Colonic mucosa (tissue), 4 donors: Measurements from ENCODE around the gene TMEM101. TPM values are rescaled to one million over a fixed set of nuclear protein-coding genes. Genes with fewer than 3 reads are reported as not detected.

Experiments
- DNase-seq: peaks from one replicate; pipeline ENCODE4 v3.0.0-alpha.2; 2020
- H3K27ac ChIP-seq: fragments of 200-600 bp; one replicate; pipeline ENCODE4 v1.8.0; 2021
- H3K27me3 ChIP-seq: fragments of 200-600 bp; one replicate; pipeline ENCODE4 v1.8.0; 2021
- H3K36me3 ChIP-seq: fragments of 200-600 bp; one replicate; pipeline ENCODE4 v1.8.0; 2021
- H3K4me1 ChIP-seq: fragments of 200-600 bp; one replicate; pipeline ENCODE4 v1.8.0; 2021; ENCODE audit warnings: mild to moderate bottlenecking
- H3K4me3 ChIP-seq: fragments of 200-600 bp; one replicate; pipeline ENCODE4 v1.8.0; 2021
- H3K9ac ChIP-seq, 2 donors: one replicate each; pipeline ENCODE4 v1.7.0; 2013; ENCODE audit warnings: control low read depth in 2 of 2, low read depth in 2 of 2, low read length in 2 of 2
- H3K9me3 ChIP-seq: fragments of 200-600 bp; one replicate; pipeline ENCODE4 v1.8.0; 2021
- CTCF ChIP-seq: fragments of 200-600 bp; IDR thresholded peaks from one replicate; pipeline ENCODE4 v1.8.0; 2022; ENCODE audit warnings: antibody characterized with exemption, mild to moderate bottlenecking
- intact Hi-C: fragments of 100-400 bp; cut with DNase I; formaldehyde crosslinking; loops from one replicate; pipeline ENCODE4 v1.14.1; 2022
- total RNA-seq, 2 donors: library from RNA; stranded (reverse); fragmentation: NEBNext Ultra II Directional in 1 of 2; extraction: Animal tissue kit (Norgen Biotek cat#: 25700) in 1 of 2; gene quantifications; one replicate each; pipeline ENCODE4 v1.2.1, GENCODE V29; 2021
- donor health status: healthy.
- donor health status: DM: no; HTN: no; CAD: no.
- donor health status: DM: no; HTN: no; CAD: no.

The TMEM101 gene
- total RNA-seq, 2 donors from 2014 or later: 26.8 to 33.7 TPM

- Histone ChIP-seq H3K4me3 (peak overlapping the region; percentile 78), H3K4me1 (peaks cover 3% of the 10 kb centered on the region), H3K9ac (peak overlapping the region; percentile 82 to 93), H3K9me3 (no peaks in the 10 kb centered on the region), H3K36me3 (no peaks in the 10 kb centered on the region), H3K27ac (no peak overlapping the region), H3K27me3 (no peaks in the 10 kb centered on the region)
- intact Hi-C loops: no loop called here
- no peak for DNase-seq
- no peak for TF ChIP-seq CTCF
Observed at GRCh38 chr17:44014133-44014436, 678 bp downstream of the TMEM101 start.

GRCh38 chr17:44012874-44013273 lies 1.9 kb downstream of the TMEM101 start:
- Histone ChIP-seq H3K9ac (no peak overlapping the region), H3K9me3 (no peaks in the 10 kb centered on the region), H3K27ac (no peak overlapping the region), H3K4me3 (no peak overlapping the region), H3K27me3 (no peaks in the 10 kb centered on the region), H3K4me1 (peaks cover 3% of the 10 kb centered on the region), H3K36me3 (no peaks in the 10 kb centered on the region)
- no peak for TF ChIP-seq CTCF
- intact Hi-C loops: no loop called here
- DNase-seq: no peak

- Histone ChIP-seq H3K4me3 (no peak overlapping the region), H3K4me1 (peaks cover 3% of the 10 kb centered on the region), H3K27ac (no peak overlapping the region), H3K27me3 (no peaks in the 10 kb centered on the region), H3K9ac (no peak overlapping the region), H3K36me3 (no peaks in the 10 kb centered on the region), H3K9me3 (no peaks in the 10 kb centered on the region)
- no peak for DNase-seq
- intact Hi-C loops: no loop called here
- no peak for TF ChIP-seq CTCF
Observed at GRCh38 chr17:44012391-44012790, 2.4 kb downstream of the TMEM101 start.

GRCh38 chr17:44011876-44012275 lies 2.9 kb downstream of the TMEM101 start:
- Histone ChIP-seq H3K9ac (no peak overlapping the region), H3K4me3 (no peak overlapping the region), H3K27ac (no peak overlapping the region), H3K36me3 (no peaks in the 10 kb centered on the region), H3K4me1 (peaks cover 6% of the 10 kb centered on the region), H3K9me3 (no peaks in the 10 kb centered on the region), H3K27me3 (no peaks in the 10 kb centered on the region)
- no peak for DNase-seq
- intact Hi-C loops: no loop called here
- no peak for TF ChIP-seq CTCF

GRCh38 chr17:44010966-44011647 lies 3.7 kb downstream of the TMEM101 start:
- H3K9me3 ChIP-seq: no peaks in the 10 kb centered on the region
- H3K36me3 ChIP-seq: no peaks in the 10 kb centered on the region
- no peak for DNase-seq
- no peak for TF ChIP-seq CTCF
- no peak overlapping the region for H3K4me3 ChIP-seq
- peaks cover 2% of the 10 kb centered on the region for H3K27me3 ChIP-seq
- H3K9ac ChIP-seq: no peak overlapping the region
- H3K27ac ChIP-seq: no peak overlapping the region
- intact Hi-C loops: no loop called here
- peaks cover 6% of the 10 kb centered on the region for H3K4me1 ChIP-seq
